Endothelial cell of umbilical vein (primary cell): Measurements from ENCODE around the gene C16orf90. TPM values are rescaled to one million over a fixed set of nuclear protein-coding genes. Genes with fewer than 3 reads are reported as not detected.

Source experiments
- BruUV-seq: library from RNA; stranded (reverse); fragments of 400-500 nt; replicated peaks from 2 replicates; lab custom pipeline; 2021; lab: Mats Ljungman, UMichigan
- CTCF ChIA-PET: fragments of 300-600, 350-600 bp; sonication (Branson Sonifier 250); formaldehyde crosslinking; loops from one replicate; lab custom pipeline; 2021; ENCODE audit warnings: antibody characterized with exemption, inconsistent platforms; lab: Charles Lee
- POLR2A ChIA-PET: fragments of 300-600, 350-600 bp; sonication (Branson Sonifier 250); formaldehyde crosslinking; loops from one replicate; lab custom pipeline; 2021; ENCODE audit warnings: antibody characterized with exemption, inconsistent platforms; lab: Charles Lee
- DNase-seq: peaks from one replicate; pipeline ENCODE4 v3.0.0-alpha.2; 2011; ENCODE audit warnings: low read depth, low spot score
- FAIRE-seq: peaks from 2 replicates; lab custom pipeline; 2011; peaks lifted over from hg19 to GRCh38; lab: Jason Lieb, UNC
- H2AFZ ChIP-seq: 2 replicates; pipeline ENCODE4 v1.6.0; 2012; ENCODE audit warnings: low read depth, low read length, control low read depth, inconsistent platforms
- H3K27ac ChIP-seq: 2 replicates; pipeline ENCODE4 v1.5.1; 2011; ENCODE audit warnings: low read depth, mild to moderate bottlenecking, control low read depth, low read length, moderate library complexity; ENCODE audit not compliant: insufficient read depth
- H3K27me3 ChIP-seq, 2 experiments: 2 replicates each; pipeline versions ENCODE4 v1.6.0 to v1.6.1; 2011; ENCODE audit warnings: low read length in 2 of 2, mixed read lengths in 1 of 2; ENCODE audit not compliant: control insufficient read depth in 2 of 2, insufficient read depth in 2 of 2
- H3K36me3 ChIP-seq, 2 experiments: 2 replicates in 1 of 2; 3 replicates in 1 of 2; pipeline ENCODE4 v1.5.1; 2011; ENCODE audit warnings: low read length in 2 of 2, mild to moderate bottlenecking in 1 of 2, moderate library complexity in 1 of 2; ENCODE audit not compliant: control insufficient read depth in 2 of 2, insufficient read depth in 2 of 2; ENCODE audit errors: extremely low read depth in 1 of 2
- H3K4me1 ChIP-seq: 3 replicates; pipeline ENCODE4 v1.5.1; 2011; ENCODE audit warnings: mild to moderate bottlenecking, low read length; ENCODE audit not compliant: control insufficient read depth, insufficient read depth; ENCODE audit errors: extremely low read depth
- H3K4me2 ChIP-seq: 2 replicates; pipeline ENCODE4 v1.6.1; 2011; ENCODE audit warnings: low read length, control low read depth, mixed read lengths; ENCODE audit not compliant: insufficient read depth
- H3K4me3 ChIP-seq, 3 experiments: fragments of 200-600 bp in 1 of 3; sonication (generic), shearing (Covaris generic) in 1 of 3; replicated peaks in 1 of 3; 2 replicates each; pipeline ENCODE4 v1.5.1; 2011 to 2016; ENCODE audit warnings: control low read depth in 3 of 3, low read length in 3 of 3, mild to moderate bottlenecking in 2 of 3, inconsistent platforms in 1 of 3, low read depth in 1 of 3, moderate library complexity in 1 of 3; ENCODE audit not compliant: insufficient read depth in 1 of 3
- H3K79me2 ChIP-seq: 2 replicates; pipeline ENCODE4 v1.6.0; 2012; ENCODE audit warnings: low read length, inconsistent platforms; ENCODE audit not compliant: control insufficient read depth, insufficient read depth
- H3K9ac ChIP-seq: replicated peaks from 2 replicates; pipeline ENCODE3; 2011; ENCODE audit warnings: low read length, control low read depth; ENCODE audit not compliant: insufficient read depth; ENCODE audit errors: extremely low read depth
- H3K9me1 ChIP-seq: replicated peaks from 3 replicates; pipeline ENCODE4 v1.6.0; 2011; ENCODE audit warnings: mild to moderate bottlenecking, low read length; ENCODE audit not compliant: control insufficient read depth, insufficient read depth; ENCODE audit errors: extremely low read depth
- H3K9me3 ChIP-seq: replicated peaks from 2 replicates; pipeline ENCODE4 v1.5.1; 2012; ENCODE audit warnings: low read length, inconsistent platforms; ENCODE audit not compliant: control insufficient read depth, insufficient read depth
- H4K20me1 ChIP-seq: replicated peaks from 2 replicates; pipeline ENCODE3; 2011; ENCODE audit warnings: mild to moderate bottlenecking, low read length; ENCODE audit not compliant: control insufficient read depth, insufficient read depth; ENCODE audit errors: extremely low read depth
- EZH2 ChIP-seq: IDR thresholded peaks from 2 replicates; pipeline ENCODE4 v1.6.1; 2012; ENCODE audit warnings: borderline replicate concordance, low read depth, mild to moderate bottlenecking, moderate library complexity, low read length, inconsistent platforms; ENCODE audit not compliant: severe bottlenecking
- FOS ChIP-seq: IDR thresholded peaks from 2 replicates; pipeline ENCODE4 v1.6.1; 2011; ENCODE audit warnings: mild to moderate bottlenecking, low read length, moderate library complexity, borderline replicate concordance; ENCODE audit not compliant: insufficient read depth
- GATA2 ChIP-seq: IDR thresholded peaks from 2 replicates; pipeline ENCODE4 v1.7.0; 2011; ENCODE audit warnings: low read depth, mild to moderate bottlenecking, moderate library complexity, mixed read lengths, low read length; ENCODE audit not compliant: insufficient read length, insufficient read depth
- JUN ChIP-seq: IDR thresholded peaks from 2 replicates; pipeline ENCODE4 v1.6.1; 2011; ENCODE audit warnings: borderline replicate concordance, low read depth; ENCODE audit not compliant: insufficient read length, insufficient read depth
- MAX ChIP-seq: IDR thresholded peaks from 2 replicates; pipeline ENCODE4 v1.6.1; 2011; ENCODE audit not compliant: insufficient read depth, insufficient read length
- MYC ChIP-seq: IDR thresholded peaks from one replicate; pipeline ENCODE4 v1.6.1; 2011; ENCODE audit warnings: mild to moderate bottlenecking, low read depth, low read length
- POLR2A ChIP-seq: IDR thresholded peaks from 2 replicates; pipeline ENCODE4 v1.6.1; 2012; ENCODE audit warnings: low read depth, mild to moderate bottlenecking, control low read depth, low read length
- POLR2AphosphoS5 ChIP-seq: IDR thresholded peaks from 2 replicates; pipeline ENCODE4 v1.6.1; 2012; ENCODE audit warnings: low read depth, mild to moderate bottlenecking, control low read depth, low read length, moderate library complexity; ENCODE audit not compliant: insufficient read depth
- dilution Hi-C: fragments of 300-500 bp; cut with MboI; formaldehyde crosslinking; loops from one replicate; pipeline ENCODE4 v1.15.0; 2019; ENCODE audit warnings: low sequenced_read_pairs; ENCODE audit not compliant: extremely low pct_ligation_motif_present
- intact Hi-C: fragments of 100-400 bp; cut with micrococcal nuclease; formaldehyde crosslinking; loops from one replicate; pipeline ENCODE4 v1.10.0; 2022
- polyA plus RNA-seq, 4 experiments: library from polyadenylated mRNA; depleted of rRNA in 3 of 4; stranded (reverse) in 3 of 4; unstranded in 1 of 4; fragments of >200 nt; gene quantifications; 2 replicates each; pipeline versions ENCODE4 v1.2.1 to v1.2.3, GENCODE V29; 2011 to 2012; ENCODE audit warnings: missing spikeins in 1 of 4
- total RNA-seq: library from RNA; stranded (reverse); gene quantifications from 2 replicates; pipeline ENCODE4 v1.2.3, GENCODE V29; 2021
- TF ChIP-seq, protein P1 (sequence below), 2 donors: IDR thresholded peaks; 1 replicate in 1 of 2; 2 replicates in 1 of 2; pipeline ENCODE4 v1.5.1; 2011; ENCODE audit warnings: low read length in 2 of 2, mild to moderate bottlenecking in 2 of 2, moderate library complexity in 2 of 2, control low read depth in 1 of 2, inconsistent platforms in 1 of 2, low read depth in 1 of 2; ENCODE audit not compliant: insufficient read depth in 1 of 2; ENCODE audit errors: extremely low read depth in 1 of 2

Gene C16orf90
- total and polyA plus RNA-seq, 2 donors (not counting 3 experiments of a cell fraction or from before 2014, with no cell fraction given), result not detected

- H3K9ac ChIP-seq, result no peak overlapping the region
- H3K27me3 ChIP-seq, result no peaks in the 10 kb centered on the region
- no peaks in the 10 kb centered on the region for H3K9me3 ChIP-seq
- no peak overlapping the region for H3K4me3 ChIP-seq
- H4K20me1 ChIP-seq, result no peaks in the 10 kb centered on the region
- H3K4me1 ChIP-seq, result no peaks in the 10 kb centered on the region
- H3K9me1 ChIP-seq, result no peaks in the 10 kb centered on the region
- H3K79me2 ChIP-seq, result peaks cover 82% of the 10 kb centered on the region
- no TSS peak for BruUV-seq
- ChIA-PET POLR2A (no interaction called here), CTCF (no interaction called here)
- no peak overlapping the region for H2AFZ ChIP-seq
- DNase-seq (no peak), FAIRE-seq (no peak)
- TF ChIP-seq POLR2A (no peak), POLR2AphosphoS5 (no peak), MAX (no peak), GATA2 (no peak), MYC (no peak), FOS (no peak), EZH2 (no peak), JUN (no peak)
- TF ChIP-seq, protein P1, sequence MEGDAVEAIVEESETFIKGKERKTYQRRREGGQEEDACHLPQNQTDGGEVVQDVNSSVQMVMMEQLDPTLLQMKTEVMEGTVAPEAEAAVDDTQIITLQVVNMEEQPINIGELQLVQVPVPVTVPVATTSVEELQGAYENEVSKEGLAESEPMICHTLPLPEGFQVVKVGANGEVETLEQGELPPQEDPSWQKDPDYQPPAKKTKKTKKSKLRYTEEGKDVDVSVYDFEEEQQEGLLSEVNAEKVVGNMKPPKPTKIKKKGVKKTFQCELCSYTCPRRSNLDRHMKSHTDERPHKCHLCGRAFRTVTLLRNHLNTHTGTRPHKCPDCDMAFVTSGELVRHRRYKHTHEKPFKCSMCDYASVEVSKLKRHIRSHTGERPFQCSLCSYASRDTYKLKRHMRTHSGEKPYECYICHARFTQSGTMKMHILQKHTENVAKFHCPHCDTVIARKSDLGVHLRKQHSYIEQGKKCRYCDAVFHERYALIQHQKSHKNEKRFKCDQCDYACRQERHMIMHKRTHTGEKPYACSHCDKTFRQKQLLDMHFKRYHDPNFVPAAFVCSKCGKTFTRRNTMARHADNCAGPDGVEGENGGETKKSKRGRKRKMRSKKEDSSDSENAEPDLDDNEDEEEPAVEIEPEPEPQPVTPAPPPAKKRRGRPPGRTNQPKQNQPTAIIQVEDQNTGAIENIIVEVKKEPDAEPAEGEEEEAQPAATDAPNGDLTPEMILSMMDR (IDR thresholded peaks at IDR 0.05; ENCODE audit: extremely low read depth in 1 of 2, insufficient read depth in 1 of 2, low read depth in 1 of 2, low read length in 2 of 2), result no peak
- H3K27ac ChIP-seq, result no peak overlapping the region
- peaks cover 0 to 5% of the 10 kb centered on the region in 2 experiments for H3K36me3 ChIP-seq
- dilution Hi-C loops, result no loop called here
- intact Hi-C loops, result no loop called here
- H3K4me2 ChIP-seq, result no peak overlapping the region
Observed at GRCh38 chr16:3471518-3472176, 23.6 kb downstream of the C16orf90 start.
